Measurements from ENCODE around the gene PTH1R.

Gene PTH1R

DNA sequence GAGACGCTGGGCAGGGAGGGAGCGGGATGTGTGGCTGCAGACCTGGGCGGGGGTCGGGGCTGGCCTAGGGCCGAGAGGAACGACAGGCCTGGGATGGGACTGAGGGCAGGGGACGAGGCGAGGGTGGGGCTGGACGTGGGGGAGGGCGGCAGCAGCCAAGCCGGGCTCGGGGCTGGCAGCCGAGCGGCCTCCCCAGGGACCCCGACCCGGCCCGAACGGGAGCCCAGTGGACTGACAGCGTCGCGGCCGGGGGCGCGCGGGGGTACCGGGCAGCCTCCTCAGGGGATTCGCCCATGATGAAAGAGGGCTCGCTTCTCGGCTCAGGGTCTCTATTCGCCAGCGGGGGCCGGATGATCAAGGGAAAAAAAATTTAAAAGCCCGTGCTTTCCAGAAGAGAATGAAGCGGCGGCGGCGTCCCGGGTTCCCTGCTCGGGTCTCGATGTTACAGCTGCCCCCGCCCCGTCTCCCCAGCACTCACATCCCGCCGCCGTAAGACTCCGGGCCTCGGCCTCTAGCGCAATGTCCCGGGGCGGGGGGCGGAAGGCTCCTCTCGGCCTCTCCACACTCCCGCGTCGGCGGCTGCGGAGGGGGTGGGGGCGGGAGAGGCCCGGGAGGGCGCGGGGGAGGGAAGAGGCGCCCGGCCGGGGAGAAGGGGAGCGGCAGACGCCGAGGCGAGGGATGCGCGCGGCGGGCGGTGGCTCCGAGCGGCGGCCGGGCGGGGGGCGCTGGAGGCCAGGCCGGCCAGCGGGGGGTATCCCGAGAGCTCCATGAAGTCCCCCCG, 4.3 kb downstream of the PTH1R start:
- no peak overlapping the region for H3K4me3 ChIP-seq (ENCODE audit: low read depth, low read length)
- TF ChIP-seq POLR2A (IDR thresholded peaks at IDR 0.05; ENCODE audit: extremely low read depth, insufficient read length) = no peak
- TF ChIP-seq, protein P1, sequence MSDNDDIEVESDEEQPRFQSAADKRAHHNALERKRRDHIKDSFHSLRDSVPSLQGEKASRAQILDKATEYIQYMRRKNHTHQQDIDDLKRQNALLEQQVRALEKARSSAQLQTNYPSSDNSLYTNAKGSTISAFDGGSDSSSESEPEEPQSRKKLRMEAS (IDR thresholded peaks at IDR 0.05; ENCODE audit: low read depth, low read length) = no peak
- TF ChIP-seq MYC (IDR thresholded peaks at IDR 0.05; ENCODE audit: low read depth, low read length) = no peak
- TF ChIP-seq, protein P2, sequence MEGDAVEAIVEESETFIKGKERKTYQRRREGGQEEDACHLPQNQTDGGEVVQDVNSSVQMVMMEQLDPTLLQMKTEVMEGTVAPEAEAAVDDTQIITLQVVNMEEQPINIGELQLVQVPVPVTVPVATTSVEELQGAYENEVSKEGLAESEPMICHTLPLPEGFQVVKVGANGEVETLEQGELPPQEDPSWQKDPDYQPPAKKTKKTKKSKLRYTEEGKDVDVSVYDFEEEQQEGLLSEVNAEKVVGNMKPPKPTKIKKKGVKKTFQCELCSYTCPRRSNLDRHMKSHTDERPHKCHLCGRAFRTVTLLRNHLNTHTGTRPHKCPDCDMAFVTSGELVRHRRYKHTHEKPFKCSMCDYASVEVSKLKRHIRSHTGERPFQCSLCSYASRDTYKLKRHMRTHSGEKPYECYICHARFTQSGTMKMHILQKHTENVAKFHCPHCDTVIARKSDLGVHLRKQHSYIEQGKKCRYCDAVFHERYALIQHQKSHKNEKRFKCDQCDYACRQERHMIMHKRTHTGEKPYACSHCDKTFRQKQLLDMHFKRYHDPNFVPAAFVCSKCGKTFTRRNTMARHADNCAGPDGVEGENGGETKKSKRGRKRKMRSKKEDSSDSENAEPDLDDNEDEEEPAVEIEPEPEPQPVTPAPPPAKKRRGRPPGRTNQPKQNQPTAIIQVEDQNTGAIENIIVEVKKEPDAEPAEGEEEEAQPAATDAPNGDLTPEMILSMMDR (IDR thresholded peaks at IDR 0.05; ENCODE audit: low read depth, low read length) = no peak
- DNase-seq (ENCODE audit: low read depth) = peak; percentile 52

DNA sequence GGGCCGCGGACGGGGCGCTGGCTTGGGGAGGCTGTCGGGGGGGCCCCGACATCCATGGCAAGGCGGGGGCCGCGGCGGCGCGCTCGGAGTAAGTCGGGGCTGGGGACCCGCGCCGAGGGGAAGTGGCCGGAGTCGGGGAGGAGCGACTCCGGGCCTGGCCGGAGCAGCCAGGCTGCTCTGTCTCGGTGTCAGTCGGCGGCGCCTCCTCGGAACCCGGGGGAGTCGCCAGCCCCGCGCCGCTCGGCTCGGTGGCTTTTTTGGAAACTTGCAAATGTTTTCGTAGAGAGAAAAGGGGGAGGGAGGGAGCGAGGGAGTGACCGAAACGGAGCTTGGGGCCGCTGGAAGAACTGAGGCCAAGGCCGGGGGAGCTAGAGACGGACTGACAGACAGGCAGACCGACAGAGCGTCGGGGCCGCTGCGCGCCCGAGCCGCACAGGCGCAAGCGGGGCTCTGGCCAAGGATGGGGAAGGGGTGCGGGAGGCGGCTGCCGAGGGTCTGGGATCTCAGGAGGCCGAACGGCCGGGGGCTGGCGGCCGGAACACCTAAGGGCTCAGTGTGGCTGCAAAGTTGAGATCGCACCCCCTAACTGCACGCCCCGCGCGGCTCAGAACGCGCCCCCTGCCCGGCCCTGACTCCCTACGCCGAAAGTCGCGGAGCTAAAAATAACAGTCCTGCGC, 5.0 kb downstream of the PTH1R start:
- peak overlapping the region; percentile 32 for H3K4me3 ChIP-seq (ENCODE audit: low read depth, low read length)
- DNase-seq (ENCODE audit: low read depth) = peak; percentile 70
- TF ChIP-seq, protein P2 (IDR thresholded peaks at IDR 0.05; ENCODE audit: low read depth, low read length) = no peak
- TF ChIP-seq, protein P1 (IDR thresholded peaks at IDR 0.05; ENCODE audit: low read depth, low read length) = no peak
- TF ChIP-seq MYC (IDR thresholded peaks at IDR 0.05; ENCODE audit: low read depth, low read length) = no peak
- TF ChIP-seq POLR2A (IDR thresholded peaks at IDR 0.05; ENCODE audit: extremely low read depth, insufficient read length) = no peak

DNA sequence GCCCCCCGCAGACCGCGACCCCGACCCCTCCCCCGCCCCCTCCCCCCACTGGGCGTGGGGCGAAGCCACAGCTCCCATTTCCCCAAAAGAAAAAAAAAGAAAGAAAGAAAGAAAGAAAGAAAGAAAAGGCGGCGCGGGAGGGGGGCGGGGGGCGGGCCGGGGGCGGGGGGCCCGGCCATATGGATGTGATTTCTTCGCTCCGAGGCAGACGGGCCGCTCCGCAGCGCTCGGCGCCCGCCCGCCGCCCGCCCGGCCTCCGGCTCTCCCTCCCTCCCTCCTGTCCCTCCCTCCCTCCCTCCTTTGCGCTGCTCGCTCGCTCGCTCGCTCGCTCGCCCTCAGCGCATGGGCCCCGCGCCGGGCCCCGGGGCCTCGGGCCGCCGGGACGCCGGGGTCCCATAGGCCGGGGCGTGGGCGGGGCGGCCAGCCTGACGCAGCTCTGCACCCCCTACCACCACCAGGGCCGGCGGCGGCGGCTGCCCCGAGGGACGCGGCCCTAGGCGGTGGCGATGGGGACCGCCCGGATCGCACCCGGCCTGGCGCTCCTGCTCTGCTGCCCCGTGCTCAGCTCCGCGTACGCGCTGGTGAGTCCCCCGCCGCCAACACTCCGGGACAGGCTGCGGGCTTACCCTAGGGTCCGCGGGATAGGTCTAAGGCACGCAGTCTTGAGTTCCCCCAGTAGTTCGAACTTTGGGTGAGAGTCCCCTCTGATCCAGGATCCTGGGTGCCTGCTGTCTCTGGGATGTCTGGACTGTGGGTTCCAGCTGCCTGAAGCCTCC, 5.7 kb downstream of the PTH1R start:
- TF ChIP-seq, protein P1 (IDR thresholded peaks at IDR 0.05; ENCODE audit: low read depth, low read length) = no peak
- no peak for TF ChIP-seq MYC (IDR thresholded peaks at IDR 0.05; ENCODE audit: low read depth, low read length)
- TF ChIP-seq, protein P2 (IDR thresholded peaks at IDR 0.05; ENCODE audit: low read depth, low read length) = no peak
- no peak for TF ChIP-seq POLR2A (IDR thresholded peaks at IDR 0.05; ENCODE audit: extremely low read depth, insufficient read length)
- peak; percentile 52 for DNase-seq (ENCODE audit: low read depth)
- H3K4me3 ChIP-seq (ENCODE audit: low read depth, low read length) = no peak overlapping the region

DNA sequence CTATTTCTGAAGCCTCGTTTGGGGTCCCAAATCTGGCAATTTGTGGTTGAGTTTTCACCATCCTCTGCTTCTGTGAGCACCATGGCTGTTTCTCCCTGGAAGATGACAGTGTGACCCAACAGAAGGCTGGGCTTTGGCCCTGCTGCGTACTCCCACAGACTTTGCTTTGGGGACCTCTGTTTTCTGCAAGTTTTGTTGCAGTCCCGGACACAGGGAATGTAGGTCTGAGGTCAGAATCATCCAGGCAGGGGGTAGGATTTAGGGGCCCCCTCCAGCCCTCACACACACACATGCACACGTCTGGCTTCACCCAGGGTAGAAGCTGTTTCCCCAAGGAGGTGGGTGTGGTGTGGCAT, 6.3 kb downstream of the PTH1R start:
- TF ChIP-seq MYC (IDR thresholded peaks at IDR 0.05; ENCODE audit: low read depth, low read length) (no peak), POLR2A (IDR thresholded peaks at IDR 0.05; ENCODE audit: extremely low read depth, insufficient read length) (no peak)
- TF ChIP-seq, protein P2 (IDR thresholded peaks at IDR 0.05; ENCODE audit: low read depth, low read length) = no peak
- TF ChIP-seq, protein P1 (IDR thresholded peaks at IDR 0.05; ENCODE audit: low read depth, low read length) = no peak
- no peak overlapping the region for H3K4me3 ChIP-seq (ENCODE audit: low read depth, low read length)
- DNase-seq (ENCODE audit: low read depth) = no peak

DNA sequence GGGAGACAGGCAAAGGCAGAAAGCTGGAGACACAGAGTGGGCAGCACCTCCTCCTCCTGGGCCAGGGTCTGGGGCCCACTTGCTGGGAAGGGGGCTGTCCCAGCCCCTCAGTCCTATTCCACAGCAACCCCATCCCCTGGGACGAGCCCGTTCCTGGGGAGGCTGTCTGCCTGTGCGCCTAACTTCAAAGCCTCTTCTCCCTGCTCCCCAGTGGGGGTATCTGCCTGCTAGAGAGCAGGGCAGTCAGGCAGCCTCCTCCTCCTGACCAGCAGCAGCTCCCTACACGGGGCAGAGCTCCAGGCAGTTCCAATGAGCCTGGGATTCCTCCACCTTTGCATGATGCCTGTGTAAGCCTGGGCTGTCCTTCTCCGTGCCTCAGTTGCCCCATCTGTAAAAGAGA, 6.9 kb downstream of the PTH1R start:
- TF ChIP-seq, protein P1 (IDR thresholded peaks at IDR 0.05; ENCODE audit: low read depth, low read length) = no peak
- TF ChIP-seq MYC (IDR thresholded peaks at IDR 0.05; ENCODE audit: low read depth, low read length) = no peak
- TF ChIP-seq, protein P2 (IDR thresholded peaks at IDR 0.05; ENCODE audit: low read depth, low read length) = no peak
- no peak for TF ChIP-seq POLR2A (IDR thresholded peaks at IDR 0.05; ENCODE audit: extremely low read depth, insufficient read length)
- no peak overlapping the region for H3K4me3 ChIP-seq (ENCODE audit: low read depth, low read length)
- DNase-seq (ENCODE audit: low read depth) = no peak

All from NB4 (cell line).